GM19324 (cell line): Measurements from ENCODE around the gene ADRA2B.
"Not testable (repeated sequence)": the region's sequence is repeated elsewhere in the genome, so short reads cannot be mapped to it uniquely, and the experiment has no call there.

ENCODE experiments used
- ATAC-seq: cut with Tn5 transposase; IDR thresholded peaks from one replicate; pipeline ENCODE4 v1.9.1; 2021; ENCODE audit warnings: mild to moderate bottlenecking, moderate library complexity; ENCODE audit not compliant: unreplicated experiment, low FRiP score

The ADRA2B gene

GRCh38 chr2:96091711-96092572, 24.4 kb downstream of the ADRA2B start:
- no peak for ATAC-seq

- no peak for ATAC-seq
Observed at GRCh38 chr2:96091141-96091710, 25.1 kb downstream of the ADRA2B start.

GRCh38 chr2:96090196-96090926, 26.0 kb downstream of the ADRA2B start:
- ATAC-seq, result no peak

GRCh38 chr2:96089356-96090195, 26.8 kb downstream of the ADRA2B start:
- ATAC-seq, result no peak

- no peak for ATAC-seq
Observed at GRCh38 chr2:96088340-96089335, 27.7 kb downstream of the ADRA2B start.

- ATAC-seq, result no peak
Observed at GRCh38 chr2:96087130-96087529, 29.2 kb downstream of the ADRA2B start.

- no peak for ATAC-seq
Observed at GRCh38 chr2:96085541-96086355, 30.6 kb downstream of the ADRA2B start.

GRCh38 chr2:96084858-96085518, 31.4 kb downstream of the ADRA2B start:
- not testable (repeated sequence) for ATAC-seq

GRCh38 chr2:96083989-96084857, 32.1 kb downstream of the ADRA2B start:
- no peak for ATAC-seq

GRCh38 chr2:96083064-96083939, 33.1 kb downstream of the ADRA2B start:
- ATAC-seq, result no peak

- ATAC-seq, result no peak
Observed at GRCh38 chr2:96082211-96083063, 33.9 kb downstream of the ADRA2B start.

GRCh38 chr2:96081042-96081441, 35.3 kb downstream of the ADRA2B start:
- ATAC-seq, result no peak

- ATAC-seq, result no peak
Observed at GRCh38 chr2:96075199-96075771, 41.1 kb downstream of the ADRA2B start.

GRCh38 chr2:96074156-96074555, 42.2 kb downstream of the ADRA2B start:
- ATAC-seq, result no peak
